Liver (tissue), 9 donors: ENCODE data around the gene NEURL3. TPM values are rescaled to one million over a fixed set of nuclear protein-coding genes. Genes with fewer than 3 reads are reported as not detected.
A peak's percentile ranks its signal among the peaks of the same experiment; 100 is the strongest.

Experiments
- DNase-seq: peaks from one replicate; pipeline ENCODE4 v3.0.0-alpha.2; 2017; ENCODE audit warnings: low spot score
- H3K27ac ChIP-seq, 2 donors: one replicate each; pipeline ENCODE4 v1.7.0; 2013; ENCODE audit warnings: inconsistent platforms in 2 of 2, low read length in 2 of 2, control low read depth in 1 of 2, low read depth in 1 of 2, mild to moderate bottlenecking in 1 of 2
- H3K27me3 ChIP-seq, 4 donors: one replicate each; pipeline versions ENCODE4 v1.6.1 to v1.7.0; 2013; ENCODE audit warnings: low read length in 3 of 4, inconsistent platforms in 1 of 4, mild to moderate bottlenecking in 1 of 4, moderate library complexity in 1 of 4; ENCODE audit not compliant: control insufficient read depth in 4 of 4, insufficient read depth in 4 of 4
- H3K36me3 ChIP-seq, 4 donors: one replicate each; pipeline versions ENCODE4 v1.6.1 to v1.7.0; 2013; ENCODE audit warnings: low read length in 3 of 4, mild to moderate bottlenecking in 3 of 4, low read depth in 1 of 4, moderate library complexity in 1 of 4; ENCODE audit not compliant: control insufficient read depth in 4 of 4, insufficient read depth in 3 of 4
- H3K4me1 ChIP-seq, 4 donors: one replicate each; pipeline versions ENCODE4 v1.6.1 to v1.7.0; 2013; ENCODE audit warnings: low read length in 3 of 4, mild to moderate bottlenecking in 3 of 4, moderate library complexity in 1 of 4; ENCODE audit not compliant: control insufficient read depth in 4 of 4, insufficient read depth in 4 of 4
- H3K4me3 ChIP-seq, 3 donors: one replicate each; pipeline versions ENCODE4 v1.6.1 to v1.7.0; 2013; ENCODE audit warnings: low read length in 3 of 3, control low read depth in 1 of 3, low read depth in 1 of 3, mild to moderate bottlenecking in 1 of 3
- H3K9ac ChIP-seq, 2 donors: one replicate each; pipeline ENCODE4 v1.7.0; 2013; ENCODE audit warnings: low read length in 2 of 2, mild to moderate bottlenecking in 2 of 2, moderate library complexity in 2 of 2, control low read depth in 1 of 2, low read depth in 1 of 2
- H3K9me3 ChIP-seq, 4 donors: one replicate each; pipeline versions ENCODE4 v1.6.1 to v1.7.0; 2013; ENCODE audit warnings: low read length in 3 of 4; ENCODE audit not compliant: control insufficient read depth in 4 of 4
- ATF3 ChIP-seq: IDR thresholded peaks from 2 replicates; pipeline ENCODE4 v1.6.1; 2016; ENCODE audit warnings: antibody characterized with exemption
- CTCF ChIP-seq: fragments of 150-350 bp; IDR thresholded peaks from 2 replicates; pipeline ENCODE4 v1.5.1; 2017; ENCODE audit warnings: improper control_type of control experiment, low read depth, low read length; ENCODE audit not compliant: missing input control
- EGR1 ChIP-seq, 2 donors: IDR thresholded peaks; 2 replicates each; pipeline ENCODE4 v1.6.1; 2016 to 2018; ENCODE audit warnings: antibody characterized with exemption in 2 of 2, low read depth in 2 of 2
- FOXA1 ChIP-seq: IDR thresholded peaks from 2 replicates; pipeline ENCODE4 v1.6.1; 2016; ENCODE audit warnings: antibody characterized with exemption
- FOXA2 ChIP-seq: IDR thresholded peaks from 2 replicates; pipeline ENCODE4 v1.6.1; 2016; ENCODE audit warnings: antibody characterized with exemption
- GABPA ChIP-seq, 2 donors: IDR thresholded peaks in 1 of 2; conservative IDR thresholded peaks in 1 of 2; 2 replicates each; pipeline ENCODE4 v1.6.1; 2016; ENCODE audit warnings: antibody characterized with exemption in 2 of 2, mild to moderate bottlenecking in 1 of 2, moderate library complexity in 1 of 2
- HNF4A ChIP-seq, 2 donors: conservative IDR thresholded peaks; 2 replicates each; pipeline ENCODE4 v1.6.1; 2016; ENCODE audit warnings: antibody characterized with exemption in 2 of 2, mild to moderate bottlenecking in 2 of 2
- HNF4G ChIP-seq: IDR thresholded peaks from 2 replicates; pipeline ENCODE4 v1.6.1; 2016; ENCODE audit warnings: antibody characterized with exemption
- JUND ChIP-seq, 2 donors: IDR thresholded peaks; 2 replicates each; pipeline ENCODE4 v1.6.1; 2016; ENCODE audit warnings: antibody characterized with exemption in 2 of 2
- MAX ChIP-seq: IDR thresholded peaks from 2 replicates; pipeline ENCODE4 v1.6.1; 2016; ENCODE audit warnings: antibody characterized with exemption
- NR2F2 ChIP-seq: IDR thresholded peaks from 2 replicates; pipeline ENCODE4 v1.6.1; 2016; ENCODE audit warnings: antibody characterized with exemption
- RAD21 ChIP-seq, 2 donors: IDR thresholded peaks; 2 replicates each; pipeline ENCODE4 v1.6.1; 2016; ENCODE audit warnings: antibody characterized with exemption in 2 of 2, mild to moderate bottlenecking in 2 of 2
- REST ChIP-seq: IDR thresholded peaks from 2 replicates; pipeline ENCODE4 v1.6.1; 2016; ENCODE audit warnings: antibody characterized with exemption, mild to moderate bottlenecking
- RXRA ChIP-seq, 2 donors: IDR thresholded peaks; 2 replicates each; pipeline ENCODE4 v1.6.1; 2017 to 2018; ENCODE audit warnings: antibody characterized with exemption in 2 of 2, mild to moderate bottlenecking in 1 of 2
- SP1 ChIP-seq: IDR thresholded peaks from 2 replicates; pipeline ENCODE4 v1.6.1; 2018; ENCODE audit warnings: antibody characterized with exemption, mild to moderate bottlenecking
- TAF1 ChIP-seq: conservative IDR thresholded peaks from 2 replicates; pipeline ENCODE4 v1.6.1; 2016; ENCODE audit warnings: antibody characterized with exemption, mild to moderate bottlenecking
- YY1 ChIP-seq: IDR thresholded peaks from 2 replicates; pipeline ENCODE4 v1.6.1; 2016; ENCODE audit warnings: antibody characterized with exemption, mild to moderate bottlenecking
- WGBS: extraction: QIAGEN DNeasy Blood & Tissue Kit; methylation state at CpG from one replicate; pipeline ENCODE4 v1.1.7; 2013; 5-methylcytosine and 5-hydroxymethylcytosine counted together
- polyA plus RNA-seq, 2 donors: library from polyadenylated mRNA; stranded (reverse) in 1 of 2; unstranded in 1 of 2; fragments of 200-250 nt in 1 of 2; fragments of >200 nt in 1 of 2; fragmentation: Nextera tagmentation in 1 of 2; extraction: Ambion mirVana in 1 of 2; gene quantifications; one replicate each; pipeline versions ENCODE4 v1.2.1 to v1.2.3, GENCODE V29; 2013 to 2015
- total RNA-seq, 2 donors: library from RNA; depleted of rRNA; stranded (reverse); fragments of >200 nt; gene quantifications; one replicate each; pipeline ENCODE4 v1.2.3, GENCODE V29; 2014
- donor health status: healthy.
- donor health status: healthy.
- donor health status: healthy.
- donor health status: healthy.
- donor health status: healthy.

NEURL3 gene
- total and polyA plus RNA-seq, 4 donors, result 0.61 to 3.4 (median 1.4) TPM

GRCh38 chr2:96531366-96531765 lies 26.2 kb upstream of the NEURL3 start:
- 91% methylated on average over 9 of the region's 9 CpGs for WGBS
- no peaks in the 10 kb centered on the region for H3K27me3 ChIP-seq
- no peak for DNase-seq
- no peak for TF ChIP-seq TAF1
- no peak for TF ChIP-seq RAD21 (IDR thresholded peaks at IDR 0.05)
- TF ChIP-seq MAX, result no peak
- no peak for TF ChIP-seq SP1
- no peak for TF ChIP-seq YY1
- TF ChIP-seq EGR1 (IDR thresholded peaks at IDR 0.05; ENCODE audit: low read depth in 2 of 2), result no peak
- TF ChIP-seq HNF4G, result no peak
- no peak for TF ChIP-seq FOXA2
- TF ChIP-seq FOXA1, result no peak
- no peak for TF ChIP-seq JUND (IDR thresholded peaks at IDR 0.05)
- no peak for TF ChIP-seq ATF3
- TF ChIP-seq CTCF, result no peak
- TF ChIP-seq GABPA (IDR thresholded peaks at IDR 0.05 in 1 of 2, conservative IDR thresholded peaks at IDR 0.05 in 1 of 2), result no peak
- no peak for TF ChIP-seq REST
- TF ChIP-seq NR2F2, result no peak
- no peak for TF ChIP-seq RXRA (IDR thresholded peaks at IDR 0.05)
- no peak for TF ChIP-seq HNF4A (conservative IDR thresholded peaks at IDR 0.05)
- H3K4me3 ChIP-seq, result no peak overlapping the region
- peaks cover 0 to 5% (median 3%) of the 10 kb centered on the region in 4 donors for H3K4me1 ChIP-seq
- peak overlapping the region in 1 of 2 donors; percentile 32 for H3K9ac ChIP-seq
- peak overlapping the region; percentile 21 to 50 for H3K27ac ChIP-seq
- no peaks in the 10 kb centered on the region for H3K36me3 ChIP-seq
- H3K9me3 ChIP-seq, result no peaks in the 10 kb centered on the region

GRCh38 chr2:96530474-96531357 lies 25.6 kb upstream of the NEURL3 start:
- Histone ChIP-seq H3K36me3 (no peaks in the 10 kb centered on the region), H3K4me1 (peaks cover 0 to 4% (median under 1%) of the 10 kb centered on the region in 4 donors), H3K4me3 (no peak overlapping the region), H3K9ac (no peak overlapping the region), H3K27ac (no peak overlapping the region), H3K27me3 (no peaks in the 10 kb centered on the region), H3K9me3 (no peaks in the 10 kb centered on the region)
- TF ChIP-seq HNF4A (conservative IDR thresholded peaks at IDR 0.05), result no peak
- no peak for TF ChIP-seq RXRA (IDR thresholded peaks at IDR 0.05)
- no peak for TF ChIP-seq ATF3
- TF ChIP-seq YY1, result no peak
- DNase-seq, result no peak
- WGBS, result 88% methylated on average over 16 of the region's 16 CpGs
